ENCODE results near the gene SLC35B3. TPM values are rescaled to one million over a fixed set of nuclear protein-coding genes. Genes with fewer than 3 reads are reported as not detected.

The SLC35B3 gene
- total RNA-seq, 1 donor from 2014 or later = 13.3 TPM

DNA sequence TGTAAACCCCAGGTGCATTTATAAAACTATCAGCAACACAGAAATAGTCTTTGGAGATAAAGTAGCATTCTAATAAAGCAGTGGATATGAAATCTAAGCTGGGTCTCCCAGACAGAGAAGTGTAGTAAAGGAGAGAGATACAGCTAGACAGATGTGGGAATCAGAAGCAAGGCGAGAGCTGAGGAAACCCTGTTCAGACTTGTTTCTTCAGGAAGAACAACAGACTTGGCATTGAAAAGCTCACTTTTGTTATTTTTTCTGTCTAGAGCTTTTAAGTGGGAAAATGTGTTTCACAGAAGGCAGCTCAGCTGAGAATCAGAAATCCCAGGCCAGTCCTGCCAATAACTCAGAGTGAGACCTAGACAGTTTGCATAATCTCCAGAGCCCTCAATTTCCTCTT lies 52.9 kb downstream of the SLC35B3 start:
- no peak overlapping the region for H3K4me3 Mint-ChIP-seq
- POLR2A ChIA-PET = no interaction called here
- intact Hi-C loops (cut with micrococcal nuclease) = no loop called here
- H3K4me1 Mint-ChIP-seq = no peaks in the 10 kb centered on the region
- H3K27ac Mint-ChIP-seq = no peak overlapping the region
- no peak for DNase-seq
- no peaks in the 10 kb centered on the region for H3K9me3 Mint-ChIP-seq
- H3K27me3 Mint-ChIP-seq = peaks cover 6% of the 10 kb centered on the region
- no peaks in the 10 kb centered on the region for H3K36me3 Mint-ChIP-seq (ENCODE audit: low read depth)
- no peak for ATAC-seq (ENCODE audit: low read depth)
- CTCF ChIA-PET = no interaction called here
- no peak for TF ChIP-seq CTCF (IDR thresholded peaks at IDR 0.05)

- Mint-ChIP-seq H3K9me3 (no peaks in the 10 kb centered on the region), H3K27ac (no peak overlapping the region), H3K36me3 (ENCODE audit: low read depth) (no peaks in the 10 kb centered on the region), H3K4me1 (no peaks in the 10 kb centered on the region), H3K4me3 (no peak overlapping the region), H3K27me3 (peaks cover 9% of the 10 kb centered on the region)
- intact Hi-C loops (cut with micrococcal nuclease) = no loop called here
- DNase-seq = no peak
- ATAC-seq (ENCODE audit: low read depth) = no peak
- TF ChIP-seq CTCF (IDR thresholded peaks at IDR 0.05) = no peak
- POLR2A ChIA-PET = no interaction called here
- CTCF ChIA-PET = no interaction called here
Measured at GRCh38 chr6:8375916-8376315, 59.4 kb downstream of the SLC35B3 start.

Measured in activated B cell treated with CpG ODN at 0.5 μM for 24 hours (primary cell).